ENCODE results near the gene TLK1.

DNA sequence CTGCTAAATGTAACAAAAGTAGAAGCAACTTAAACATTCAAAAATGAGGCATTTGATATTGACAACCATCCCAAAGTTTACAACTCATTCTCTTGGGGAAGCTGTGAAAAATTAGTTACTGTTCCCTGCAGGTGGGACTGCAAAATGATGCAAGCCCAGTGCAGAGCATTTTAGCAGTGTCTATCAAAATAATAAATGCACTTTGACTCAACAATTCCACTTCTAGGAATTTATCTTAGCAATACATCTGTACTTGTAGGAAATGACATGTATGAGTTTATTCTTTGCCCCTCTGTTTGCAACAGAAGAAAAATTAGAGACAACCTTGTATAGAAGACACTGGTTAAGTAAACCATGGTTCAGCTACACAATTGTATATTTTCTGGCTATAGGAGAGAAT, 48.0 kb upstream of the TLK1 start:
- no peak for TF ChIP-seq CTCF (IDR thresholded peaks at IDR 0.05; ENCODE audit: insufficient read depth, low read depth, low read length)
- TF ChIP-seq EZH2 (IDR thresholded peaks at IDR 0.05; ENCODE audit: insufficient read depth, low read length): no peak

Measured in astrocyte (in vitro differentiated cells and primary cell).